GM10248 (cell line): Measurements from ENCODE around the gene PHEX.

Experiments
- CTCF ChIA-PET: fragments of 300-600 bp; sonication (Branson Sonifier 250); formaldehyde crosslinking; extraction: SDS; loops from one replicate; lab custom pipeline; 2021; ENCODE audit warnings: antibody characterized with exemption; lab: Yijun Ruan, JAX
- POLR2A ChIA-PET: fragments of 350-650 bp; sonication (Branson Sonifier 250); formaldehyde crosslinking; extraction: SDS; loops from one replicate; lab custom pipeline; 2020; ENCODE audit warnings: antibody characterized with exemption; lab: Yijun Ruan, JAX
- DNase-seq: peaks from one replicate; pipeline ENCODE4 v3.0.0; 2012; ENCODE audit errors: extremely low spot score
- TF ChIP-seq, protein P1 (sequence below): IDR thresholded peaks from 2 replicates; pipeline ENCODE4 v1.5.1; 2012; ENCODE audit warnings: mild to moderate bottlenecking, low read depth; ENCODE audit errors: extremely low read depth, missing control alignments, control extremely low read depth

The PHEX gene

DNA sequence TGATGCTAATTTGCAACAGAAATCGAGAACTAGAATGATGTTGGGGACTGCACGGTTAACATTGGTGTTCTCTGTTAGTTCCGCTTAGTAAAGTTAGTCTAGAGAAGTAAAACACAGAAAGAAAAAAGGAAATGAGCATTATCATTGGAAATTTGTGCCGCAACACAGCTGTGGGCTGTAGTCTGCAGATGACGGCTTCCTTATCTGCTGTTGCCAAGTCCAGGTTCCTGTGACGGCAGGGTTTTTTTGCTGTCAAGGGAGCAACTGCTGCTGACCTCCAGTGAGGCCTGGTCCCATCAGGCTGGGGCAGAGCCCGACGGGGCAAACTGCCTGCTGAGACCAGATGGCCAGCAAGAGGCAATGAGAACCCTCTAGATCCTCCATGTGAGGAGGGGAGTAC is 38.9 kb upstream of the PHEX start:
- ChIA-PET POLR2A (interaction anchor here (0.6 kb wide), 1 partner anchor 11 kb away, joined by 3 read pairs; no protein-coding TSS in a partner anchor), CTCF (interaction anchor here (0.7 kb wide), 1 partner anchor 8 kb away, joined by 3 read pairs; no protein-coding TSS in a partner anchor)
- TF ChIP-seq, protein P1, sequence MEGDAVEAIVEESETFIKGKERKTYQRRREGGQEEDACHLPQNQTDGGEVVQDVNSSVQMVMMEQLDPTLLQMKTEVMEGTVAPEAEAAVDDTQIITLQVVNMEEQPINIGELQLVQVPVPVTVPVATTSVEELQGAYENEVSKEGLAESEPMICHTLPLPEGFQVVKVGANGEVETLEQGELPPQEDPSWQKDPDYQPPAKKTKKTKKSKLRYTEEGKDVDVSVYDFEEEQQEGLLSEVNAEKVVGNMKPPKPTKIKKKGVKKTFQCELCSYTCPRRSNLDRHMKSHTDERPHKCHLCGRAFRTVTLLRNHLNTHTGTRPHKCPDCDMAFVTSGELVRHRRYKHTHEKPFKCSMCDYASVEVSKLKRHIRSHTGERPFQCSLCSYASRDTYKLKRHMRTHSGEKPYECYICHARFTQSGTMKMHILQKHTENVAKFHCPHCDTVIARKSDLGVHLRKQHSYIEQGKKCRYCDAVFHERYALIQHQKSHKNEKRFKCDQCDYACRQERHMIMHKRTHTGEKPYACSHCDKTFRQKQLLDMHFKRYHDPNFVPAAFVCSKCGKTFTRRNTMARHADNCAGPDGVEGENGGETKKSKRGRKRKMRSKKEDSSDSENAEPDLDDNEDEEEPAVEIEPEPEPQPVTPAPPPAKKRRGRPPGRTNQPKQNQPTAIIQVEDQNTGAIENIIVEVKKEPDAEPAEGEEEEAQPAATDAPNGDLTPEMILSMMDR: no peak

DNA sequence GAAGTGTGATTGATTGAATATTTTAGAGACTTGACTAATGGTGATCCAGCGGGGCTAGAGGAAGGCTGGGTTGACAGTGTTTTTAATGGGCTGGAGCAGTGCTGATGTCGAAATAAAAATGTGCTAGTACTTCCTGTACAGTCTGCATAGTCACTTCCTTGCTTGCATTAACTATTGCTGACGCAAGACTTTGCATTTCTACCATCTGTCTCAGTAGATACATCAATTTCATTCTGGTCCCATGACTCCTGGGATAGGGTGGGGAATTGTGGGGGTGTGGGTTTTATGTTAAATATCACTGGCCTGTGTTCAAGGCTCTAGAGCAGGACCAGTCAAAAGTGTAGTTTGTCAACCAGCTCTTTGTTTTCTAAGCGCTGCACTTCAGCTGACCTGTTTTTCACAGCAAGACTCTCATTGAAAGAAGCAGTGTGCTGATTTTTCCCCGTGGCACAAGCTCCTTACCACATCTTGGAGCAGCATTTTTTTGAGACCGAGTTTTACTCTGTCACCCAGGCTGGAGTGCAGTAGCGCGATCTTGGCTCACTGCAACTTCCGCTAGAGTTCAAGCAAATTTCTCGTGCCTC is 35.2 kb upstream of the PHEX start:
- TF ChIP-seq, protein P1: no peak
- no peak for DNase-seq
- ChIA-PET POLR2A (no interaction called here), CTCF (no interaction called here)

More for the DNA sequence above, 38.9 kb upstream of the PHEX start:
- DNase-seq: peak; percentile 44

DNA sequence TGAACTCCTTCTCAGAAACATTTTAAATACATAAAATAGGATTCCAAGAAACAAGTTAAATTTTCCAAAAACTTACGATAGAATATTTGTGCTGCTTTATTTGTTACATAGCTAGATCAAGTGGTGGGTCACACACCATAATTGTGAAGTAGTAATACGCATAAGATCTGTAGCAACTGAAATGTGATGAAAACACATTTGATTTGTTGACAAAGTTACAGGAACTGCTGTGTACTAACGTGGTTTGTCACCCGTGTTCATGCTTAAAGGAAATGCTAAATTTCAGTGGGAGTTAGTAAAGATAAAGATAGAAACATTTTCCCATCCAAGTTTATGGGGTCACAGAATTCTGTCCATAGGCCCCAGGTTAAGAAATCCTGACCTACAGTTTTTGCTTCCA is 34.1 kb upstream of the PHEX start:
- no peak for DNase-seq
- ChIA-PET CTCF (interaction anchor here (2.1 kb wide), 1 partner anchor 13 kb away, joined by 10 read pairs; no protein-coding TSS in a partner anchor), POLR2A (no interaction called here)
- TF ChIP-seq, protein P1: no peak

DNA sequence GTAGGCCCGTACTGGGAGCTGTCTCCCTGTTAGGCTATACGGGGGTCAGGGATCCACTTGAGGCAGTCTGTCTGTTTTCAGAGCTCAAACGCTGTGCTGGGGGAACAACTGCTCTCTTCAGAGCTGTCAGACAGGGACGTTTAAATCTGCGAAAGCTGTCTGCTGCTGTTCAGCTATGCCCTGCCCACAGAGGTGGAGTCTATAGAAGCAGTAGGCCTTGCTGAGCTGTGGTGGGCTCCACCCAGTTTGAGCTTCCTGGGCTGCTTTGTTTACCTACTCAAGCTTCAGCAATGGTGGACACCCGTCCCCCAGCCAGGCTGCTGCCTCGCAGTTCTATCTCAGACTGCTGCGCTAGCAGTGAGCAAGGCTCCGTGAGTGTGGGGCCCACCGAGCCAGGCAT is 27.3 kb upstream of the PHEX start:
- TF ChIP-seq, protein P1: no peak
- POLR2A ChIA-PET: no interaction called here
- CTCF ChIA-PET: interaction anchor here (2.0 kb wide), 1 partner anchor 132 kb away, joined by 4 read pairs; no protein-coding TSS in a partner anchor
- DNase-seq: no peak

DNA sequence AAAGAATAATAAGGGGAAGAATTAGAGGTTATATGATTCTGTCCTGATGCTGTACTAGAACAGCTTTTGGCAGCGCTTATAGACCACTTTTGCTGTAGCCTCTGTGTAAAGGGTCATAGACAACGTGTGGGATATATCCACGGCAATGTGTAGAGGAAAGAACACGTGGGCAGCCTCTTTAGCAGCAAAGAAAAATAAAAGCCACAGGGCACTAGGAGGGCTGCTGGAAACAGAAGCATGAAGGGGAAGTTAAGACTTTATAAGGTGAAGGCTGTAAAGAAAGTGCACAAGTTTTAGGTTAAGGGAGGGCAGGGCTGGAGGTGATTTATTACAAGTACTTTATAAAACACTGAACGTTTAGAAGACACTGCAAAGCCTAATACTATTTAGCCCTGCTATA is 20.1 kb upstream of the PHEX start:
- TF ChIP-seq, protein P1: no peak
- ChIA-PET POLR2A (no interaction called here), CTCF (no interaction called here)
- no peak for DNase-seq

DNA sequence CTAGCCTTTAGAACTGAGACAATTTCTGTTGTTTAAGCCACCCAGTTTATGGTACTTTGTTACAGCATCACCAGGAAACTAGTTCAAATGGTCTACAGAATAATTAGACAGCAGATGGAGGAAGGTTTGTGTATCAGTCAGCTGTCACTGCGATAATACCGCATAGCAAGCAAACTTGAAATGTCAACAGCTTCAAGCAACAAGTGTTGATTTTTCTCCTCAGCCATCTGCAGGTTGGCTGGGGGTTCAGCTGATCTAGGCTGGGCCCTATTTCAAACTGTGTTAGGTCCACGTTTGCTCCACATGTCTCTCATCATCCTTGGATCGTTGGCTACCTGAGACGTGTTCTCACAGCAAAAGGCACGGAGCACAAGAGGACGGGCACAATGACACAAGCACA is 19.2 kb upstream of the PHEX start:
- DNase-seq: no peak
- CTCF ChIA-PET: no interaction called here
- POLR2A ChIA-PET: no interaction called here
- TF ChIP-seq, protein P1: no peak
